ENCODE results near the gene PLAC8L1. TPM values are rescaled to one million over a fixed set of nuclear protein-coding genes. Genes with fewer than 3 reads are reported as not detected.
"Not testable (repeated sequence)": the region's sequence is repeated elsewhere in the genome, so short reads cannot be mapped to it uniquely, and the experiment has no call there.

The PLAC8L1 gene
- total RNA-seq, 1 experiment from 2014 or later: 0.52 TPM

DNA sequence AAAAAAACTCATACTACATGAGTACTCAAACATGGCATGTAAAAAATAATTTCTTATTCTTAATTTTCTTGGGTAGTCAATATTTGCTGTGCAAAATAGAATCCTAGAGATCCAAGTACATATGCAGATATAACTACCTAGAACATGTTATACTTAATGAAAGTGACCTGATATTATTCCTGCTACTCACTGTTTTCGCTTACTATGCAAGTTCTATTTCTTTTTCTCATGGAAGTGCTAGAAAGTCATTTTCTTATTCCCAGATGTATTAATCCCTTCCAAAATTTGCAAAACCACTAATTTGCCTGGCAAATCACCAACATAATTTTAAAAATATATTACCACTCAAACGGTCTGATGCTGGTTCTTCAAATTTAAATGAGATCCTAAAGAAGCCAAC is 19.2 kb upstream of the PLAC8L1 start:
- Histone ChIP-seq H4K8ac (replicated peaks; ENCODE audit: insufficient read length, low read depth, low read length) (no peak overlapping the region), H2AK5ac (ENCODE audit: insufficient read length, low read length) (no peak overlapping the region), H3K79me1 (ENCODE audit: insufficient read depth, low read depth, low read length, poor library complexity, severe bottlenecking) (no peaks in the 10 kb centered on the region), H2BK12ac (ENCODE audit: insufficient read length, low read depth, low read length) (no peak overlapping the region), H3K56ac (ENCODE audit: insufficient read length, low read depth, low read length) (no peak overlapping the region), H2BK120ac (ENCODE audit: low read depth, low read length, poor library complexity, severe bottlenecking) (no peak overlapping the region), H3K23me2 (ENCODE audit: insufficient read length, low read depth, low read length, poor library complexity, severe bottlenecking) (no peaks in the 10 kb centered on the region), H4K91ac (ENCODE audit: insufficient read length, low read depth, low read length) (no peak overlapping the region), H3K9ac (ENCODE audit: extremely low read depth, insufficient read length, low read length) (no peak overlapping the region), H3K23ac (ENCODE audit: insufficient read length, low read depth, low read length) (no peak overlapping the region), H2AFZ (ENCODE audit: low read length) (no peak overlapping the region), H3K4me1 (ENCODE audit: insufficient read depth, low read length) (no peaks in the 10 kb centered on the region), H3K79me2 (ENCODE audit: insufficient read depth, low read length) (no peaks in the 10 kb centered on the region), H4K20me1 (ENCODE audit: control insufficient read depth, insufficient read depth, insufficient read length) (no peaks in the 10 kb centered on the region), H2BK15ac (ENCODE audit: low read depth, low read length) (no peak overlapping the region), H3K27me3 (ENCODE audit: insufficient read depth, low read length) (no peaks in the 10 kb centered on the region), H2BK20ac (ENCODE audit: low read depth, low read length, poor library complexity, severe bottlenecking) (no peak overlapping the region), H3K4me2 (ENCODE audit: insufficient read depth, insufficient read length, low read length) (no peak overlapping the region), H3K9me3 (ENCODE audit: control insufficient read depth, low read depth, low read length) (no peaks in the 10 kb centered on the region), H3K27ac (ENCODE audit: insufficient read length, low read depth, low read length) (no peak overlapping the region), H3T11ph (ENCODE audit: low read length) (no peak overlapping the region), H2BK5ac (ENCODE audit: insufficient read length, low read length) (no peak overlapping the region), H3K4ac (ENCODE audit: low read depth, low read length) (no peak overlapping the region), H3K14ac (ENCODE audit: insufficient read depth, low read length) (no peak overlapping the region), H4K5ac (ENCODE audit: insufficient read length, low read depth, low read length) (no peak overlapping the region), H3K18ac (ENCODE audit: insufficient read length, low read depth, low read length) (no peak overlapping the region)
- DNase-seq: no peak
- TF ChIP-seq, protein P1, sequence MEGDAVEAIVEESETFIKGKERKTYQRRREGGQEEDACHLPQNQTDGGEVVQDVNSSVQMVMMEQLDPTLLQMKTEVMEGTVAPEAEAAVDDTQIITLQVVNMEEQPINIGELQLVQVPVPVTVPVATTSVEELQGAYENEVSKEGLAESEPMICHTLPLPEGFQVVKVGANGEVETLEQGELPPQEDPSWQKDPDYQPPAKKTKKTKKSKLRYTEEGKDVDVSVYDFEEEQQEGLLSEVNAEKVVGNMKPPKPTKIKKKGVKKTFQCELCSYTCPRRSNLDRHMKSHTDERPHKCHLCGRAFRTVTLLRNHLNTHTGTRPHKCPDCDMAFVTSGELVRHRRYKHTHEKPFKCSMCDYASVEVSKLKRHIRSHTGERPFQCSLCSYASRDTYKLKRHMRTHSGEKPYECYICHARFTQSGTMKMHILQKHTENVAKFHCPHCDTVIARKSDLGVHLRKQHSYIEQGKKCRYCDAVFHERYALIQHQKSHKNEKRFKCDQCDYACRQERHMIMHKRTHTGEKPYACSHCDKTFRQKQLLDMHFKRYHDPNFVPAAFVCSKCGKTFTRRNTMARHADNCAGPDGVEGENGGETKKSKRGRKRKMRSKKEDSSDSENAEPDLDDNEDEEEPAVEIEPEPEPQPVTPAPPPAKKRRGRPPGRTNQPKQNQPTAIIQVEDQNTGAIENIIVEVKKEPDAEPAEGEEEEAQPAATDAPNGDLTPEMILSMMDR (conservative IDR thresholded peaks at IDR 0.05): no peak
- Mint-ChIP-seq H3K4me1 (no peaks in the 10 kb centered on the region), H3K9me3 (no peaks in the 10 kb centered on the region), H3K27me3 (ENCODE audit: low read depth) (no peaks in the 10 kb centered on the region), H3K27ac (no peak overlapping the region), H3K36me3 (ENCODE audit: insufficient read depth in 1 of 3, low read depth in 3 of 3) (peaks cover 53 to 98% (median 87%) of the 10 kb centered on the region in 3 experiments; a peak in 6 of 7 replicates), H3K4me3 (no peak overlapping the region)
- no CpG with 5 or more reads among the region's 2 CpGs for WGBS (ENCODE audit: extremely low coverage, insufficient read length, low lambda C conversion rate)

DNA sequence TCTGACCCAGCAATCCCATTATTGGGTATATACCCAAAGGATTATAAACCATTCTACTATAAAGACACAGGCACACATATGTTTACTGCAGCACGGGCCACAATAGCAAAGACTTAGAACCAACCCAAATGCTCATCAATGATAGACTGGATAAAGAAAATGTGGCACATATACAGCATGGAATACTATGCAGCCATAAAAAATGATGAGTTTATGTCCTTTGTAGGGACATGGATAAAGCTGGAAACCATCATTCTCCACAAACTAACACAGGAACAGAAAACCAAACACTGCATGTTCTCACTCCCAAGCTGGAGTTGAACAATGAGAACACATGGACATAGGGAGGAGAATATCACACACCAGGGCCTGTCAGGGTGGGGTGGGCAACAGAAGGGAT is 16.1 kb upstream of the PLAC8L1 start:
- not testable (repeated sequence) for H4K20me1 ChIP-seq (ENCODE audit: control insufficient read depth, insufficient read depth, insufficient read length); H3K14ac ChIP-seq (ENCODE audit: insufficient read depth, low read length); H2BK5ac ChIP-seq (ENCODE audit: insufficient read length, low read length); DNase-seq; H3K9ac ChIP-seq (ENCODE audit: extremely low read depth, insufficient read length, low read length); H3K9me3 Mint-ChIP-seq; H3K27me3 ChIP-seq (ENCODE audit: insufficient read depth, low read length); H3K79me1 ChIP-seq (ENCODE audit: insufficient read depth, low read depth, low read length, poor library complexity, severe bottlenecking); H3K4me1 ChIP-seq (ENCODE audit: insufficient read depth, low read length); H3K9me3 ChIP-seq (ENCODE audit: control insufficient read depth, low read depth, low read length); H2AFZ ChIP-seq (ENCODE audit: low read length); H4K5ac ChIP-seq (ENCODE audit: insufficient read length, low read depth, low read length); H3K4ac ChIP-seq (ENCODE audit: low read depth, low read length); H3K27ac ChIP-seq (ENCODE audit: insufficient read length, low read depth, low read length); H3K4me1 Mint-ChIP-seq; H2AK5ac ChIP-seq (ENCODE audit: insufficient read length, low read length); H3K56ac ChIP-seq (ENCODE audit: insufficient read length, low read depth, low read length); H4K91ac ChIP-seq (ENCODE audit: insufficient read length, low read depth, low read length); H2BK120ac ChIP-seq (ENCODE audit: low read depth, low read length, poor library complexity, severe bottlenecking); H4K8ac ChIP-seq (replicated peaks; ENCODE audit: insufficient read length, low read depth, low read length); H3K79me2 ChIP-seq (ENCODE audit: insufficient read depth, low read length); H2BK12ac ChIP-seq (ENCODE audit: insufficient read length, low read depth, low read length); H3K23ac ChIP-seq (ENCODE audit: insufficient read length, low read depth, low read length); H2BK15ac ChIP-seq (ENCODE audit: low read depth, low read length); H3K18ac ChIP-seq (ENCODE audit: insufficient read length, low read depth, low read length); H3T11ph ChIP-seq (ENCODE audit: low read length); H3K4me3 Mint-ChIP-seq; H3K23me2 ChIP-seq (ENCODE audit: insufficient read length, low read depth, low read length, poor library complexity, severe bottlenecking); H3K27ac Mint-ChIP-seq; H3K4me2 ChIP-seq (ENCODE audit: insufficient read depth, insufficient read length, low read length); H2BK20ac ChIP-seq (ENCODE audit: low read depth, low read length, poor library complexity, severe bottlenecking); H3K27me3 Mint-ChIP-seq (ENCODE audit: low read depth)
- WGBS (ENCODE audit: extremely low coverage, insufficient read length, low lambda C conversion rate): no CpG with 5 or more reads among the region's 1 CpG
- peaks cover 53 to 94% (median 89%) of the 10 kb centered on the region in 3 experiments; a peak in 6 of 7 replicates for H3K36me3 Mint-ChIP-seq (ENCODE audit: insufficient read depth in 1 of 3, low read depth in 3 of 3)
